CD4-positive, alpha-beta T cell treated with Interleukin-10 for 1 hour (primary cell): ENCODE measurements around the gene ARHGAP6.
A peak's percentile ranks its signal among the peaks of the same experiment; 100 is the strongest.
"Not testable (repeated sequence)": the region's sequence is repeated elsewhere in the genome, so short reads cannot be mapped to it uniquely, and the experiment has no call there.

Source experiments
- DNase-seq: peaks from one replicate; pipeline ENCODE4 v3.0.0-alpha.2; 2020

Gene ARHGAP6

DNA sequence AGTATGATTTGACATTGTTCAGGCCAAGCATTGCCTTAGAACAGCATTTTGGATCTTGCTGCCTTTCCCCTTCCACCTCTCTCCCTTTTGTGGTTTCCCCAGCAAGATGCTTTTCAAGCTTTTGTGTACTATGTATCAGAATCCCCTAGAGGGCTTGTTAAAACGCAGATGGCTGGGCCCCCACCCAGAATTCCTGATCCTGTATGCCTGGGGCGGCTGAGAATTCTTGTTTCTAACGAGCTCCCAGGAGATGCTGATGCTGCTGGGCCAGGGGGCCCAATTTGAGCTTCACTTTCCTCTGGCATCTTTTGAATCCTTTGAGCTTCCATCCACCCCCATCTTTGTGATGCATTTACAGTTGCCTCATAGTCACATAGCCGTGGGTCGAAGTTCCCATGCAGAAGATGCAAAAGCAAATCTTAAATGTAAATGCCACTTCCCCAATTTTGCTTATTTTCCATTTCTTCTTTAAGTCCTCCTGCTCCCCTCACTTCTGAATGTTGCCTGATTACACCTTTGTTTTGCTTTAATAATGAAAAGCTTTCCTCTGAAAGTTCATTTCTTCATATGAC lies 536.1 kb downstream of the ARHGAP6 start:
- no peak for DNase-seq

DNA sequence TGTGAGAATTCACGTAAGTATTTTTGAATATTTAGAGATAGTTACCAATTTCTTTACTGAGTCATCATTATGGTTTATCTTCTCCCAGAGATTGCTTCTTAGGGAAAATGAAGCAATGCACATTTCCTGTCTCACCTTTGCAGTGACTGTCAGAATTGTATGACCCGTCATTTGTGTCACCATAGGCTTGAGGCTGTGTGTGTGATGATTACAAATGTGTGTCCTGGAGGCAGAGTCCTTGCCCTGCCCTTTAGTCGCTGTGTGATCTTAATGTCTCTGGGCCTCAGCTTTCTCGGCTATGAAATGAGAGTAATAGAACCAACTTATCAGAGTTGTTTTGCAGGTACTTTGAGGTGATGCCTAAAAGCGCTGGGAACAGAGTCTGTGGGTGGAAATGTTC lies 540.7 kb downstream of the ARHGAP6 start:
- DNase-seq: no peak

DNA sequence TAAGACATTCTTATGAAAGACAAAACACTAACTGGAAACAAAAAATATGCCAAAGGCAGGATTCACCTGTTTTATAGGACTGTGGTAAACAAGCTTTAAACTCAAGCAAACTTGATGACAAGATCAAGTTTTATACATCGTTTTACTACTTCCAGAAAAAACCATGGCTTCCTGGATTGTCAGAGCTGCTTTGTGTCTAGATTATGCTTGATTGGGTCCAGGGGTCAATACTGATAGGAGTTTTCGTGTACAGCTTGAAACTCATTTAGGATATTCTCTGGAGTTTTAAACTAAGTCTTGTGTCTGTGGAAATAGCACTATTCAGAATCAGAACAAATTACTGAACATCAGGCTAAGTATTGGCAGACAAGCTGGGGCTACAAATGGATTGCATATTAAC lies 541.6 kb downstream of the ARHGAP6 start:
- no peak for DNase-seq

DNA sequence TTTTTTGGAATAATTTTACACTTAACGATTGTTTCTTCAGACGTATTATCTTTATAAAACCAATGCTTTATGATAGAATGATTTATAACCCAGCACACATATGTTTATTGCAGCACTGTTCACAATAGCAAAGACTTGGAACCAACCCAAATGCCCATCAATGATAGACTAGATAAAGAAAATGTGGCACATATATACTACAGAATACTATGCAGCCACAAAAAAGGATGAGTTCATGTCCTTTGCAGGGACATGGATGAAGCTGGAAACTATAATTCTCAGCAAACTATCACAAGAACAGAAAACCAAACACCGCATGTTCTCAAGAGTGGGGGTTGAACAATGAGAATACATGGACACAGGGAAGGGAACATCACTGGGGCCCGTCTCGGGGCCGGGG lies 542.6 kb downstream of the ARHGAP6 start:
- DNase-seq: not testable (repeated sequence)

DNA sequence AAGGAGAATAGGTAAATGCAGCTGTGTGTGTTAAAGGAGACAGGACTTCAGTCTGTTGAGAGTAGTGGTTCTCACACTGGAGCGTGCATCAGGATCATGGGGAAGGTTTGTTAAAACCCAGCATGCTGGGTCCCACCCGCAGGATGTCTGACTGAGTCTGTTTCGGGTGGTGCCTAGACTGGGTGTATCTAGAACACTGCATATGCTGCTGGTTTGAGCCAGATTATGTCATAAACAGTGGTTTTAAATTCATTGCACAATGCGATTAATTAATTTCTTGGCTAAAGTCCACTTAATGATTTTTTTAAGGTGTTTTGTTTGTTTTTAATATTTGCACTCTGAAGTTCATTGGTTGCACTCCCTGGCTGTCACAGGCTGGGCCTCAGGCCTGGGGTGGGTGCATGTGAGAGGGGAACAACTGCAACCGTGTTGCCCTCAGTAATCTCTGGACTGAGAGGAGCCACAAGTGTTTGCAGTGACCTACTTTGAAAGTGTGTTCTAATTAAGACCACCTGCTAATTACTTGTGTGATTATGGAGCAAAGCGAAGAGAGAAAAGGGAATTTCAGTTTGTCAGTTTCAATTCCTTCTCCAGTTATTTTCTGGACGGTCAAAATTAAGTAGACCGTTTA lies 546.3 kb downstream of the ARHGAP6 start:
- no peak for DNase-seq

DNA sequence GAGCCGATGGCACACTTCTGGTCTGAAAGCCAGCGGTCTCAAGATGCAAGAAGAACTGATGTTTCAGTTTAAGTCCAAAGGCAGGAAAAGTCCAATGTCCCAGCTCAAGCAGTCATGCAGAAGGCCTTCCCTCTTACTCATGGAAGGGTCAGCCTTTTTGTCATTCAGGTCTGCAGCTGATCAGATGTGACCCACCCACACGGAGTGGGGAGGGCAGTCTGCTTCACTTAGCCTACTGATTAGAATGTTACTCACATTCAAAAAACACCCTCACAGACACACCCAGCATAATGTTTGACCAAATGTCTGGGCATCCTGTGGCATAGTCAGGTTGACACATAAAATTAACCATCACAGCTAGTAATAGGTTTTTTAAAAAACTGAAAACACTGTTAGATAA lies 548.0 kb downstream of the ARHGAP6 start:
- DNase-seq: no peak

DNA sequence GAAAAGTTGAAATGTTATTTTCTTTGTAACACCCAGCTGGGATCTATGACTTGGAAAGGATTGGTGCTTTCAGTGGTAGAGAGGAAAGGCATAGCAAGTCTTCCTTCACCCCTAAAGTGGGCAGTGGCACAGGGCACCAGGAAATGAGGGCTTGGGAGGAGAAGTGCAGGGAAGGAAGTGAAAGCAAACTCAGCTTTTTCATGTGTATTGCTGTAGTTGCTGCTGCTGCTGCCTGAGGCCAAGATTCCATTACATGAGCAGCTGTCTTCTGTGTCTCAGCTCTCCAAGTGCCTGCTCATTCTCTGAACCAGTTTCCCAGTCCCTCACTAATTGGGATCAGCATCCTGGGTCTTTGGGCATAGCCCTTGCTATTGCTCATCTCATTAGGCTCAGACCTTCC lies 552.0 kb downstream of the ARHGAP6 start:
- no peak for DNase-seq

DNA sequence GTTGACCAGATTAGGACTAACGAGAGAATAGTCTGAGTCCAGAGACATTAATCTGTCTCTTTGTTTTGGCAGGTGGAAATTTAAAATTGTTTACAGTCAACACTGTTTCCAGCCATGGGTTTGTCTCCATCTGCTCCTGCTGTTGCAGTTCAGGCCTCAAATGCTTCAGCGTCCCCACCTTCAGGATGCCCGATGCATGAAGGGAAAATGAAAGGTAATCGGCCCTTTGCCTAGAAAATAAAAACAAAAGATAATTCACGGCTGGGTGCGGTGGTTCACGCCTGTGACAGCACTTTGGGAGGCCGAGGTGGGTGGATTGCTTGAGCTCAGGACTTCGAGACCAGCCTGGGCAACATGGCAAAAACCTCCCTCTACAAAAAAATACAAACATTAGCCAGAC lies 553.8 kb downstream of the ARHGAP6 start:
- DNase-seq: peak; percentile 4

DNA sequence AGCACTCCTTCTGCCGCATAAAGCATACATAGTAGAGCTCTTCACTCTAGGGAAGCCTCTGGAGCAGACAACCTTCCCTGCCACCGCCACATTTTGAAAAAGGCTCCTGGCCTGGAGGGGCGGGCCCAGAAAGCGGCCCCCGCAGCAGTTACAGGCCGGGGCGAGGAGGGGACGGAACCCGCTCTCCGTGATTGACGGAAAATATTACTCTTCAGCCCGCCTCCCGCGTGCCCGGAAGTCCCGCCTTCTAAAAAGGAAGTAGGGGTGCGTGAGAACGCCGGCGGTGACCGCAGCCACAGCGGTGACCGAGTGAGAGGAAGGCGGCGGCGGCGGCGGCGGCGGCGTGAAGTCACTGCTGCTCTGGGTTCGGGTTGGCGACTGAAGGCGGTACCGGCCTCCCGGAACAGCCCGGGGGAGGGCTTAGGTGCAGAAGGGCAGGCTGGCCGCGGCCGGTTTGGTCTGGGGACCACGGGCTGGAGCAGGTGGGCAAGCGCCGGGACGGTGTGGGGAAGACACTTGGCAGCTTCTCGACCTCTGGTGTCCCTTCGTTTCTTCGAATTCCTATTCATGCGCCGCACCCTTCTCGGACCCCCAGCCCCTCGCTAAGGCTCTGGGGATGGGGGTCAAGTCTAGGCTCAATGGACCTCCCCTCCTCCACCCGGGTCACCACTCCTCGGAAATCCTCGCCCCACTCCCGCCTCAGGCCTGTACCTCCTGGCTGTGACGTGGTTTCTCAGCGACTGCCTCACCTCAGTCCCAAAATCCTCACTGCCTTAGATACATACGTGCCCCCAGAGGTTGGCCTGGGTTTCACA lies 554.5 kb downstream of the ARHGAP6 start, which contains the start of gene HCCS:
Gene HCCS, plus strand, starts transcription at position 296 of the 815 bp plus-strand sequence. CDS start 729 bp downstream, outside the sequence.
- peak; percentile 87 for DNase-seq

DNA sequence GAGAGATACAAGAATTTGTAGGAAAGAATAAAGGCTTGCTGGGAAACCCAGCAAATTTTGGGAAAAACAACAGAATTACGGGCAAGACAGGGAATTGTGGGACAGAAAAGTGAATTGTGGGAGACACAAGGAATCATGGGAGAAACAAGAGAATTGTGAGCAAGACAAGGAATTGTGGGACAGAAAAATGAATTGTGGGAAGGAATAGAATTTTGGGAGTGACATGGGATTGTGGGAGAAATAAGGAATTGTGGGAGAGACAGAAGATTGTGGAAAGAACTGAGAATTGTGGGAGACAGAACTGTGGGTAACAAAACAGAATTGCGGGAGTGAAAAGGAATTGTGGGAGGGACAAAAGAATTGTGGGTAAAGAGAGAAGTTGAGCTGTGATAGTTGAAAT lies 555.8 kb downstream of the ARHGAP6 start:
- DNase-seq: no peak

DNA sequence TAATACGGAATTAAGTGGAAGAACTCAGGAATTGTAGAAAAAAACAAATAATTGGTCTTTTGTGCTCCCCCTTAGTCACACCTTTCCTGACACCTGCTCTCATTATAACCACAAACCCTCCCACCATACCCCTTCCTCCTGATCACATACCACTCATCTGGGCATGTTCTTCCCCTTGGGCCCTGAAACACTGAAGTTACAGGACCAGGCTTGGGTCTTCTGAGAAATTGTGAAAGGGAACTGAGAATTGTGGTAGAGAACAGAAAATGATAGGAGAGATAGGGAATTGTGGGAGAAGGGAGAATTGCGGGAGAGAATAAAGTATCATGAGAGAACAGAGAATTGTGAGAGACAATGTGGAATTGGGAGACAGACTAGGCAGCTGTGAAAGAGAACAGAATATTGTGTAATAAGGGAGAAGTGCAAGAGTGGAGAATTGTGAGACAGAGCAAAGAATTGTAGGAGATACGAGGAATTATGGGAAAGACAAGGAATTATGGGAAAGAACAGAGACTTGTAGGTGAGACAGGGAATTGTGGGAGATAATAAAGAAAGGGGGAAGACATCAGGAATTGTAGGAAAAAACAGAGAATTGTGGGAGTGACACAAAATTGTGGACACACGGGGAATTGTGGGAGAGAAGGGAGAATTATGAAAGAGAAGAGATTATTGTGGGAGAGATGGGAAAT lies 557.3 kb downstream of the ARHGAP6 start:
- DNase-seq: no peak

DNA sequence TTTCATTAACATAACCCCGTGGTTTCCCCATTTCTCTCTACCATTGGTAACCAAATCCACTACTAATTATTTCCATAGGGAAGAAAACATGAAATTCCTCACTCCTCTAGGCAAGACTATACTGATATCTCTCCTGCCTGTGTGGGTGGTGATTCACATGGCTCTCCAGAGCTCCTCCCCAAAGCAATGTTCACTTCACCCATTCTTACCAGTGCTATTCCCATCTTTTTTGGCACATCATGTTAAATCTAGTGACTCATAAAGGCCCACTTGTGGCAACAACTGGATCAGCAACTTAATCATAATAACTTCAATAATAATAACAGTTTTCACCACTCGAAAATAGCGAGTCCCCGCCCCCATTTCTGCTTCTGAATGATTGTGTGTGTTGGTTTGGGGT lies 560.6 kb downstream of the ARHGAP6 start:
- DNase-seq: no peak

DNA sequence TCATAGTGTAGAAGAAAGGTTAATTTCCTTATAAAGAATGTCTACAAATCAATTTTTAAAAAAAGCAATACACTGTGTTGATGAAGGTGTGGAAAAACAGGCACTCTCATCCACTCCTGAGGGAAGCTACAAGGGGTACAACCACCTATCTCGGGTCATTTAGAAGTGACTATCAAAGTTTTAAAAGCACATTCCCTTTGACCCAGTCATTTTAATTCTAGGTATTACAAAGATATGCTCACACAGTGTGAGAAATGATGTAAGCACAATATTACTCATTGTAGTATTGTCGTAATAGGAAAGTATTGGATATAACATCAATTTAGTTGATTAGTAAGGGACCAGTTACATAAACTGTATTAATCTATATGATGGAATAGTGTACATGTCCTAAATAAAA lies 562.0 kb downstream of the ARHGAP6 start:
- DNase-seq: no peak

DNA sequence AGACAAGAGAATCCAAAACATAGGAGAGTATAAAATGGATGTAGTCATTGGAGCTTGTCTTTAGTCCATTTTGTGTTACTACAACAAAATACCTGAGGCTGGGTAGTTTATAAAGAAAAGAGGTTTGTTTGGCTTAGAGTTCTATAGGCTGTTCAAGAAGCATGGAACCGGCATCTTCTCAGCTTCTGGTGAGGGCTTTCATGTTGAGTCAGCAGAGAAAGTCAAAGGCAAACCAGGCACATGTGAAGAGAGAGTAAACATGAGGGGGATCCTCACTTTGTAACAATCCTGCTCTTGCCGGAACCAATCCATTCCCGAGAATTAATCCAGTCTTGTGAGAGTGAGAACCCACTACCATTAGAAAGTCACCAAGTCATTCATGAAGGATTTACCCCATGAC lies 562.7 kb downstream of the ARHGAP6 start:
- DNase-seq: no peak

DNA sequence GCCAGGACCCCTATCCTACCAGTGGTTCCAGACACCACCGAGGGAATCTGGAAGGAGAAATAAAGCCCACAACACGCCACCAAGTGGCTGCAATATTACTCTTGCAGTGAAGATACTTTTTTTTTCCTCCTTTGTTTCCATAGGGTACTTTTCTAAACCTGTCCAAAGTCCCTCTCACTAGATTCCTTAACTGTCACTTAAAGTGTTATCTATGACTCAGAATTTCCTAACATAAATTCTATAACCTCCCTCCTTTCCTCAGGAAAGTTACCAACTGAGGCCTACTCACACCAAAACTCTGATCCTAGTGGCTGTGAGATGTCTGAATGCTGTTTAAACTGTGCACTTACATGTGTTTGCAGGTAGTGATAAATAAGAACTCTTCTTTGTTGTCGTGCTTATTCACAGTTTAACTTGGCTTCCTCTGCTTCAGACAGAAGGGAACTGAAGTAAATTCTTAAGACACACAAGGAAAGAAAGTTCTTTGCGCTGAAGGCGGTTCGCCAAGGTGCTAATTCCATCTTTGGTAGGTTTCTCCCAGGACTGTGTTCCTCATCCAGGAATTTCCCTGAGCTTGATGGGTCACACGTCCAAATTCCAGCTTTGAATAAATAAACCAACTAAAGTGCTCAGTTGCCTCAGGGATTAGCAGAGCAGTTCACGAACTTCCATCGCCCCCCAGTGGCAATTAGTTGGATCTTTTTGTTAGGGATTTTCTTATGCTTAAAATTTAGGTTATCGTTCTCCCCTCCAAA lies 565.3 kb downstream of the ARHGAP6 start:
- no peak for DNase-seq

DNA sequence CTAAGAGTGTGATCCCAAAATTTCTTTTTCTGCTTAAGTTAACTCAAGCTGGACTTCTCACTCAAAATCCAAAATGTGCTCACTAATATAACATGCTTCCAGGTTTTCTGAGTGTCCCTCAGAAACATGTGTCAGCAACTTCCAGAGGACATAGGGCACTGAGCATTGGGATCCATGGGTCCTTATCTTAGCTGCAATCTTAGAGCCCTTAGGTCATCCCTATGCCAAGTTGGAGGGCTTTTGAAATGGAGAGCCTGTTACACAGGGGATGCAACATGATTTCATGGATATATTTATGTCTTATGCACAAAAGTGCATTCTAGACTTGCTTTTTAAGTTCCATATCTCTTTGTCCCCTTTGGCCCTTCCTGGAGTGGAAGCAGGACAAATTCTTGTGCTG lies 566.3 kb downstream of the ARHGAP6 start:
- no peak for DNase-seq

DNA sequence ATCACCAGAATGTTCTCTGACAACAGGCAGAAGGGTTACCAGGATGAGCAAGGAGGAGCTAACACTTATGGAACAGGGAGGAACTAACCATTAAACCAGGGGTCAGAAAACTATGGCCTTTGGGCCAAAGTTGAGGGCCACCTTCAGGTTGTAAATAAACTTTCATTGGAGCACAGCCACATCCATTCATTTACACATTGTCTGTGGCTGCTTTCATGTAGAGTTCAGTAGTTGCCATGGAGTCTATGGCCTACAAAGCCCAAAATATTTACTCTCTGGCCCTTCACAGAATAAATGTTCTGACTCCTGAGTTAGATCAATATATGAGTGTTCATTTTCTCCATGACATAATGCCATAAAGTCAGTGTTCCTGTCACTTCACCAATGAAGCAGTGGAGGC lies 567.8 kb downstream of the ARHGAP6 start:
- no peak for DNase-seq

DNA sequence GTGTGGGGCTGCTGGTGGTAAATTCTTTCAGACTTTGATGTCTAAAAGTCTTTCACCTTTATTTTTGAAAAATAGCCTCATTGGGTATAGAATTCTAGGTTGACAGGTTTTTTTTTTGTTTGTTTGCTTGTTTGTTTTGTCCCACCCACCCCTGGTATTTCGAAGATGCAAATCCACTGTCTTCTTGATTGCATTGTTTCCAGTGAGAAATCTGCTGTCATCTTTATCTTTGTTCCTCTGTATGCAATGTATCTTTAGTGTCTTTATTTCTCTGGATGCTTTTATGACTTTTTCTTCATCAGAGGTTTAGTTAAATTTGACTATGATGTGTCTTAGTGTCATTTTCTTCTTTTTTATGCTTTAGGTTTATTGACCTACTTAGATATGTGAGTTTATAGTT lies 575.9 kb downstream of the ARHGAP6 start:
- no peak for DNase-seq
